Hypothalamus (tissue), 51 donors: ENCODE results near the gene RALB.
A peak's percentile ranks its signal among the peaks of the same experiment; 100 is the strongest.
"Not testable (repeated sequence)": the region's sequence is repeated elsewhere in the genome, so short reads cannot be mapped to it uniquely, and the experiment has no call there.

Experiments
- DNase-seq, 51 donors: peaks; one replicate each; lab custom pipeline; 2025; lab: John Stamatoyannopoulos, UW

Gene RALB

DNA sequence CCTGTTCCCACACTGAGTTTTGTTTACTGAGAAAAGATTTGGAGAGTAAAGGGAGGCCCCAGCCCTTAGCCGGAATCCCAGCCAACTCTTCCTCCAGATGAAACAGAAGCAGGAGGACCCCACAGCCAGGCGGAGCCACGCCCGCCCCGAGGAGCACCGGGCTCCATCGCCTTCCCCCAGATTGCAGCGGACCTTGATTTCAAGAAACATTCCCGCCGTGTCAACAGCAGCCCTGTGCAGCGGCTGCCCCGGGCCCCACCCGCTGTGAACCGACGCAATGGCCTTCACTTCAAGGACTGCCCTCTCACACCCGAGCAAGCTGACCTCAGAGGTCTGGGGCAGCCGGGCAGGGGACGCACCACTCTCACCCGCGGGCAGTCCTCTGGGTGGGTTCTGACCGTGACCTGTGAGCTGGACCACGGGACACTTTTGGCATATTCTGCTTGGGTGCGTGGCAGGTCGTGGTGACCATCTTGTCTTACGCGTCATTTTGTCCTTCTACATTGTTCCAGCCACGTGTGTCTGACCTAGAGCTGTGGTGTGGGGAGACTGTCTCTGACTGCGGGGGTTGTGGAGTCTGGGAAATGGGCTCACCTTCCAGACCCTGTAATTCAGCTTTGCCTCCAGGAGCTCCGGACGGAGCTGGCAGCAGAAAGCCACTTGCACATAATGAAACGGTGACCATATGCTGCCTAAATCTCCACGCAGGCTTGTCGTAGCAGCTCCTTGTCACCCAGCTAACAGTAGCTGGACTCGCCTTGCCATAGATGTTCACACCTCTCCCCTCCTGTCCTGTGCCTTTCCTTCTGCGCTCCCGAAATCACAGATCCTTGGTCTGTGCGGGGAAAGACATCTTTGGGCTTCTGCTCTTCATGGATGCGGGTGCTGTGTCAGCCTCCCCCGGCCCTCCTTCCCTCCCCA is 61.3 kb downstream of the RALB start:
- peak in 2 of 51 donors; percentile 7 to 20 for DNase-seq

DNA sequence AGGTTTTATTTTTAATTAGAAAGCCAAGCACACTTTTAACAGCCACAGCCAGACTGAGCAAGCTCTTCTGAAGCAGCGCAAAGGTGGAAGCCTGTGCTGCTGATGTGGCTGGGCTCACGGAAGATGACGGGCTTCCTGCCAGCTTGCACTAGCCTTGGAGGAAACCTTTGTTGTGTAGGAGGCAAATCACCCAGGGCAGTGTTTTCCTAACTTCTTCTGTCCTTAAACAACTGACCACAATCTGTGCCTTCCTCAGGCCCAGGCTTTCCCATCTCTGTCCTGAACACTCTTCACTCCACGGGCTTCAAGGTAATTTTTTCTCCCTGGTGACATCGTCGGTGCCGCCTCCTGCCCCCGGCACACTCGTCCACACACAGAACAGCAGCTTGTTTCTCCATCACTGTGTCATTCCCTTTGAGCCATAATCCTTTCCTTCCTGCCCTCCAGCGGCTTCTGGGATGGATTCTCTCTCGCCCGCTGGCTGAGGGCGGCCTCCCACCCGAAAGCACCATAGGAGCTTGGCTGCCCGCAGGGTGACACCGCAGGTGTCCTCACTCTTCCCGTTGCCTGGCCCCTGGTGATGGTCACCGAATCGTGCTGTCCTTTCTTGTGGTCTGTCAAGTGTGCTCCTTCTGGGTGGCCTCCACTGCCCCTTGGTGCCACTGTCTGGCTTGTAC is 62.2 kb downstream of the RALB start:
- DNase-seq: no peak

DNA sequence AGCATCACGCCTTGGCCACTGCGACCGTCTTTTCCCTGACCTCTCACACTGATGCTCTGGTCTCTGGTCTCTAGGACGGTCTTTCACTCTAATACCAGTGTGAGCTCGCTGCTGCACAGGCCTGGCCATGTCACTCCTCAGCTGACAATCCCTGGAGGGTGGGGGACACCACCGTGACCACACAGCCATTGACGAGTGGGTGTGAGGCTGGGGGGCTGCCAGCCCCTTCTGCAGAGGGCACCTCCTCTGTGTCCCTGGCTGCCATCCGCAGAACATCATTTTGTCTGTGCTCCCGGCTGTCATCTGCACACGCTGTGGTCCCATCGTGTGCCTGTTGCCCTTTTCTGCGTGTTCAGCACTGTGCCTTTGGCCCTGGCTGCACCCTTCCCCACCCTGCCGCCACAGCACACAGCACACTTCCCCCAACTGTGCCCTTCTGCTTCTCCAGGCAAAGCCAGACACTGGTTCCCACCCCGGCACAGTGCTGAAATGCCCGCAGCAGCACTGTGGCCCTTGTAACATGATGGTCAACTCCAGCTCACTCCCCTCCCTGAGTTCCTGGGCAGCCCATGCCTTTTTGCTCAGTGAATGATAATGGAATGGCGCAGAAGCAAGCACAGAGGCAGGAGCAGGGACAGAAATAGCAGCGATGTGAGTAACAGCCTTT is 62.8 kb downstream of the RALB start:
- no peak for DNase-seq

DNA sequence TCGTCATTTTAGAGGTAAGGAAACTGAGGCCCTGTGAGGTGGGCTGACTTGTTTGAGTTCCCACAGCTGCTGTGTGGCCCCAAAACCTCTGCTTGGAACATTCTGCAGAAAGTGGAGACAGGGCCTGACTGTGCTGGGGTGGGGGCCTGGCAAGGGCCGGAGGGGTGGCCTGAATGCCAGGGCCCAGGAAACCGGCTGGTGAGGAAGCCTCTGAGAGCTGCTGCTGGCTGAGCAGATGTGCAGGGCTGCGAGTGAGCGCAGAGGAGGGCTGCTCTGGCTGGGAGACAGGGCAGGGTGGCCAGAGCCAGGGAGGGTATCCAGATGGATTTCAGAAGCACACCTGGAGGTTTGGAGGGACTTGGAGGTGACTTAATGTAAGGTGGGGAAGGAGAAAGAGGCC is 63.4 kb downstream of the RALB start:
- no peak for DNase-seq

DNA sequence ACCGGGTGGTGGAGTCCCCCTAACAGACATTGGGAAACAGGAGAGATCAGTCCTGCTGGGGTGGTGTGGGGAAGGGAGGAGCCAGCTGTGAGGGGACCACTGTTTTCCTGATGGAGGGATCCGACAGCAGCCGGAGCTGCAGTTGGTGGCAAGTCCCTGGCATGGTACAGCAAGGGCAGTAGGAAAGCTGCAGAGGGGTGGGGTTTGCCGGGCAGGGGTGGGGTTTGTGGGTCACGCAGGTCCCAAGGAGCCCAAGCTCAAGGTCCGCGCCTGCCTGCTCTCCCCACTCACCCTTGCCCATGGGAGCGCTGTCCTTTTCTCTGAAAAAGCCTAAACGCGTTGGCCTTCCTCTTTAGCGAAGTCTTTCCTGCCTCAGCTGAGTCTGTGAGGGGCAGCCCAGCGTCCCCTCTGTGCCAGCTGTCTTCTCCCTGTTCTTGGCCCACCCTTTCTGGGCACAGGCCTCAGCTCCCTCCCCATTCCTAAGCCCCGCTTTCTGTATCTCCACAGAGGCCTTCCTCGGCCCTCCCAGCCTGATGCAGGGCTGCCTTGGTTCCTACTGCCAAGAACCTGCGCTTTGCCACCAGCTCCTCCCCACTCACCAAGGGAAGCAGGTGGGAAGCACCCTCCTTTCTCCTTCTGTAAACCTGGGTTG is 64.0 kb downstream of the RALB start:
- no peak for DNase-seq

DNA sequence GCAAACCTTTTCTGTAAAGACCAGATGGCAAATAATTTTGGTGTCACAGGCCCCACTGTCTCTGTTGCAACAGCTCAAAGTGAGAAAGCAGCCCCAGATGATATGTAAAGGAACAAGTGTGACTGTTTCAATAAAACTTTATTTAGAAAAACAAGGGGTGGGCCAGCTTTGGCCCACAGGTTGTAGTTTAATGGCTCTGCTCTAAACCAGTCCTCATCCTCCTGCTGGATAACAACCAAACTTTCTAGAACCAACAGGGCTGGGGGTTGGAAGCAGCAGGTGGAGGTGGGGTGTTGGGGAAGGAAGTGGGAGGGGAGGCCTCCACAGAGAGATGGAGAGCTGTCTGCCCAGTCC is 64.5 kb downstream of the RALB start:
- no peak for DNase-seq

DNA sequence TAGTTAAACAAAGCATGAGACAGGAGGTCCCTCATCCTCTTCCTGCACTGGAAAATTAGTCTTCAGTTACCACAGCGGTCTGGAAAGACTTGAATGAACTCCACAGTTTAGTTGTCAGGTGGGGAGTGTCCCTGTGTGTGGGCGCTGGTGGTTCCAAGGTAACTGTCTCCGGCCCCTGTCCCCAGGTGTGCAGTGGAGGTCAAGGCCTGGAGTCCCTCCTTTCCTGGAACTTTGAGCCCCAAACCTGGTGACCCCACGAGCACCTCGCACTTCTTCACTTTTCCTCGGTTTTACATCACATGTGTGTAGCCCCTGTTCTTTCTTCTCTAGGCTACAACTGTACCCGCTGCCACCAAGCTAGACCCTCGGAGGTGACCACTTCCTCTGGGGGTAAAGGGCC is 65.3 kb downstream of the RALB start:
- DNase-seq: no peak

DNA sequence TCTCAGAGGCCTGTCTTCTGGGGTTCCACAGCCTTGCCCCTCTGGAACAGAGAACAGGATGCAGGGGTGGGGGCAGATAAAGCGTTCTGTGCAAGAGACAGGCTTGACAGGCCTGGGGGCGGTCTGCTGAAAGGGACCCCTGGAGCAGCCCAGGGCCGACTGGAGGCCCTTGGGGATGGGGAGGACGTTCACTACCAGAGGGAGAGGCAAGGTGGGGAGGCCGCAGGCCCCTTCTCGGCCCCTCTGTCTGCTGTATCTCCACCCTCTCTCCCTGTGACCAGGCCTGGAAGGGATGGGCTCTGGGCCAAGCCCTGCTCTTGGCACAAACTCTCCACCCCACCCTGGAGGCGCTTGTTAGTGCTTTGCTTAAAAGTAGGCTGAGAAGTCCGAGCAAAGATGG is 66.0 kb downstream of the RALB start:
- DNase-seq: peak in 5 of 51 donors; percentile 3 to 22 (median 7)

DNA sequence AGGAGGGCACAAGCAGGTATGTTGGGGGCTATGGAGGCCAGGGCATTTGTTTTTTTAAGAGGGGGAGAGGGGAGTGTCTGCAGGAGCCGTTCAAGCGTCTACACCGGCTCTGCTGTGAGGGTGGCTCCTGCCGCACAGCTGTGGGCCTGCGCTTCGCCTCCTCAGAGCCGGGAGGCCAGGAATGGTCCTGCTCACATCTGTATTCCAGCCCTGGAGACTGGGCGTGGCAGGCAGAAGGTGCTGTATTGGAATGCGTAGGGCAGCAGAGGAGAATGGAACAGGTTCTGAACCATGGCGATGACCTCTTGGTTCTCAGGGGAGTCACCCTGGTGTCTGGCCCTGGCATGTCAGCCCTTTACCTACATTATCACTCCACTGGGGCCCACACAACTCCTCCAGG is 66.5 kb downstream of the RALB start:
- DNase-seq: no peak

DNA sequence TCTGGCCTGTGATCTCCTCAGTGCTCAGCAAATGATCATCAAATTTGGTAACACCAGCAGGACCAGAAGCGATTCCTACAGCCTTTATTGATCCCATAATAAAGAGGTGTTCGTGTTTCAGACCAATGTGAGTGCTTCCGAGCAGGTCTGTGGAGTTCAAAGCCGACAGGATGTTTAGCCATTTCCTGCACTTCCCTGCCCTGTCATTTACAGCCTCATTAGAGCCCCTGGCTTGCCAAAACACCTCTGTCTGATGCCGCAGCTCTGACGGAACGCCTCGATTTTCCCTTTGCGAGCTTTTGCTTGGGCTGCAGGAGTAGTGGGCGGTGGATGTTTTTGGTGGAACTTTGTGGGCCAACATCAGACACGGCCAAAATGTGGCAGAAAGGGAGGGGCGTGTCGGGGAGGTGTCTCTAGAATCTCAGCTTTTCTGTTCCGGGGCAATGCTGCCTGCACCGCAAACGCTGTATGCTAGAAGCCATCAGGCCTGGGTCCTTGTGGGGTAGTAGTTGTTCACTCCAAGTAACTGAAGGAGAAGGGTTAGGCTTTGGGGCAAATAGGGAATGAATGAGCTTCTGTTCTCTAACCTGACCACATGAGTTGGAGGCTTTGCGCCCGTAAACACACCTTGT is 67.2 kb downstream of the RALB start:
- DNase-seq: no peak

DNA sequence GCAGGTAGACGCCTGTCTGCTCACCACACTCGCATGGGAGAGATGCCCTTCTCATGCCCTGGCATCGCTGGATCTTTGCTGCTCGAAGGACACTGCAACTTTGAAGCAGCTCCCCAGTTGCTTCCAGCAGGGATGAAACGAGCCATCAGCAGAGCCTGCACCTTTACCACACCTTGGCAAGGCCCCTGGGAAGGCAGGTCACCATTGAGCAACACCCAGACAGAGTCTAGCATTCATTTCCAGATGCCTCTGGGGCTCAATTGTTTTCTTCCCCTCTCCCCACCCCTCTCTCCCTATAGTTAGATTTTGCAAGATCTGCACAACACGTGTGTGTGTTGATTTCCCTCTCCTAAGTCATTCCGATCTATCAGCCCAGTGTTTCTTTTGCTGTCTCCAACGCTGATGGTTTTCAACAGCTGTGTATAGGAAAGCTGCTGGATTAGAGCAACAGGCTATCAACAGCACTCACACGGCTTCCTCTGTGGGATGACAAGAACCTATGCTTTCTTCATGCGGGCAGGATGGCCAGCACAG is 67.7 kb downstream of the RALB start:
- no peak for DNase-seq

DNA sequence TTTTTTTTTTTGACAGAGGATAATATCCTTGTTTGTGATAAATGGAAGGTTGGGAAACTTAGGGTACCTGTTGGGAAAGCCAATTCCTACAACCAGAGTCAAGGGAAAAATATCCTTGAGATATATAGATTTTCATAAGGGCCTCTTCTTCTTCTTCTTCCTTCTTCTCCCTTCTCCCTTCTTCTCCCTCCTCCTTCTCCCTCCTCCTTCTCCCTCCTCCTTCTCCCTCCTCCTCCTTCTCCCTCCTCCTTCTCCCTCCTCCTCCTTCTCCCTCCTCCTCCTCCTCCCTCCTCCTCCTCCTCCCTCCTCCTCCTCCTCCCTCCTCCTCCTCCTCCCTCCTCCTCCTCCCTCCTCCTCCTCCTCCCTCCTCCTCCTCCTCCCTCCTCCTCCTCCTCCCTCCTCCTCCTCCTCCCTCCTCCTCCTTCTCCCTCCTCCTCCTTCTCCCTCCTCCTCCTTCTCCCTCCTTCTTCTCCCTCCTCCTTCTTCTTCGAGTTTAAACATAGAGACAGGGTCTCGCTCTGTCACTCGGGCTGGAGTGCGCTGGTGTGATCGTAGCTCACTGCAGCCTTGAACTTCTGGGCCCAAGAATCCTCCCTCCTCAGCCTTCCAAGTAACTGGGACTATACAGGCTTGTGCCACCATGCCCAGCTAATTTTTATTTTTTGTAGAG is 68.4 kb downstream of the RALB start:
- not testable (repeated sequence) for DNase-seq

DNA sequence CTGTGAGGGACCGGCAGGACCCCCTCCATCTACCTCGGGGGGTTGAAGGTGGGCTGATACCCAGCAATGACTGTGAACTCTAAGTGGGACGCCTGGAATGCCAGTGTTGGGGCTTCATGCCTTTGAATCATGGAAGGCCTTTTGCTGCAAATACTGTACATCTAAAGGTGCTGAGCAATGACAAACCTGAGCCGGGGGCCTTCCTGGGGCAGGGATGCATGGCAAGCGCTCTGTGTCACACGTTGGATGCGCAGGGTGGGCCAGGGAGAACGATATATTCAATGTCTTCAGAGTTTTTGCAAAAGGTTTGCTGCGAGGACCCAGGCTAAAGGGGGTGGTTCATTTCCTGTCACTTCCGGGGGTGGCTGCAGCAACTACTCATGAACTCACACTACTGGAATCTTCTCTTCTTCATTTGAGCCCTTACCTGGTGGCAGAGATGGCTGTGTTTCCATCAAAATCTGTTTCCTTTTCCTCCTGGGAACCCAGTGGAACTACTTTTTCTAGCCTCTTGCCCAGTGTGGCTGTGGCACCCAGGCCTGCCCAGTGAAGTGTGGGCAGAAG is 69.2 kb downstream of the RALB start:
- no peak for DNase-seq

DNA sequence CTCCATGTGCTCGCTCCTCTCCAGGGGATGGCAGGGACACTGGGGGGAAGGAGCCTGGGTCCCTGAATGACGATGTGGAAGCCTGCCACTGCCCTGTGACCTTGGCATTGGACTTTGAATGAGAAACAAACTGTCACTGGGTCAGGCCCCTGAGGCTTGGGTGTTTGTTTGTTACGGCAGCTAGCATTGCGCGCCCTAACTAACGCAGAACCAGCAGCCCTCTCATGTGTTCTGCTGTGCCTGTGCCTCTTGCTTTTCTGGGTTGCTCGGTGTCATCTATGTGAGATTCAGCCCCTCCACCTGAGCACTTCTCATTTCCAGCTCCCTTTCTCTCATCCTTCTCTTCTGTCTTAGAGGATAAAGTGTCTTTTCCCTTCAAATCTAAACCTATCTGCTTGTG is 69.7 kb downstream of the RALB start:
- DNase-seq: no peak

DNA sequence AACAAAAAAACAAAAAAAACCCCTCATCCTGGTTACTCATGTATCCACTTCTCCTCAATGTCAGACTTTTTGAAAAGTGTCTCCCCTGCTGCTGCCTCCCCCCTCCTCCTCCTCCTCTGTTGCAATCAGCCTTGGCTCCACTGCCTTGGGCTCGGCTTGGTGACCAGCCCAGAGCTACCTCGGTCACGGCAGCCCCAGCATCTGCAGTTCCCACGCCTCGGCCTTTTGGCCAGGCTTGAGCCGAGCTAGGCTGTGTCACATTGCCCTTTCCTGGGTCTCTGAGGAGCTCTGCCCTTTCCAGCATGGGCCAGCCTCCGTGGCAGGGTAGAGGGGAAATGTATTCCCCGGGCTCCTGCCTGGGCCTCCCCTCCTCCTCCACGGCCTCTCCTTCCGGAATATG is 70.6 kb downstream of the RALB start:
- DNase-seq: peak in 10 of 51 donors; percentile 5 to 56 (median 30)

DNA sequence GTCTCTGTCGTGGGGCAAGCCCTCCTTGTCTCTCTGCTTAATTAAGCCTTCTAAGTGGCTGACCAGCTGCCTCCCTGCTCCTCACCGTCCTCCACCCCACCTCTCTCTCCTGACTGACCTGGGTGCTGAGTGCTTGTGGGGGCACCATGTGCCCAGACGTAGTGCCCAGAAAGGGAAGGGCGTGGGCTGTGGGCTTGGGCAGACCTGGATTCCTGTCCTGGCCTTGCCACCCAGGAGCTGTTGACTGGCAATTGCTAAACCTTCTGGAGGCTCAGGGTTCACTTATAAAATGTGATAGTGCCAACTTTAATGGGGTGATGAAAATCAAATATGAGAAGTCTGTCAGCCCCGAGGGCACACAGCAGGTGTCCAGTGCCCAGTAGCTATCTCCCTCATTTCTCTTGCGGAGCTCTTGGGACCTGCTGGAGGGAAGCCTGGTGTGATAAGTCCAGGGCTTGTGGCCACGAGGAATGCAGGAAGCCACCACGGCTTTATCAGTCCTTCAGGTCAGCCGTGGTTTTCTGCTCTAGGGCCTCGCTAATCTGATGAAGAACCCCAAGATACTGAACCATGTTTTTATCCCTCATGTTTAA is 71.3 kb downstream of the RALB start:
- no peak for DNase-seq

DNA sequence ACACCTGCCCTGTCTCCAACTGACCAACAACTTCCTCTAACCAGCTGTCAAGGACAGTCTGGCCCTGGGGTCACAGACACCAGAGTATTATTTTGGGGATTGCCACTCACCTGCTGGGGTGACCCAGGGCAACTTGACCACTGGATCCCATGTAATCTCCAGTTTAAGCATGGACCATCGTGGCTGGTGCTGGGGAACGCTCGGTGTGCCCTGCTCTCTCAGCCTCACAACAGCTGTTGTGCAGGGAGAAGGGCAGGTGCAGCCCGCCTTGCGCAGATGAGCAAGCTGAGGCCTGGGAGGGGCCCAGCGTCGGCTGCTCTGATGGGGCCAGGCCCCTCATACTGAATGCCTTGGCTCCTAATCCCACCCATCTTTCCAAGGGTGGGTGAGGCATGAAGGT is 72.3 kb downstream of the RALB start:
- DNase-seq: no peak

DNA sequence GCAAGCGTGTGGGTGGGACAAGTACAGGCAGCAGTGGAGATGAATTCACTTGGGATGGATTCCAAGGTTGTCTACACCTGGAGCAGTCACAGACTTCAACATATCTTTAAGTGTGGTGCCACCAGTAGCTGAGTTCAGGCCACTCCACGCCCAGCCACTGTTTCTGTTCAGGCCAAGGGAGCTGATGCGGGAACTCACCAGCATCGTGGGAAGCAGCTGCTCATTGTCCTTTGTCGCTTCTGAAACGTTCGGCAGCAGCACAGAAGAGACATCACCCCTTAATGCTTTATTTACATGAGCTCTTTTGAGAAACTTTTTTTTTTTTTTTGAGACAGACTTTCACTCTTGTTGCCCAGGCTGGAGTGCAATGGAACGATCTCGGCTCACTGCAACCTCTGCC is 73.4 kb downstream of the RALB start:
- DNase-seq: no peak
